Naive thymus-derived CD4-positive, alpha-beta T cell (primary cell): ENCODE measurements around the gene FADS6. TPM values are rescaled to one million over a fixed set of nuclear protein-coding genes. Genes with fewer than 3 reads are reported as not detected.

Experiments
- ATAC-seq: fragments of 150-1000 bp; cut with Tn5 transposase; 2 replicates; pipeline ENCODE4 v1.10.0; 2021; ENCODE audit warnings: mild to moderate bottlenecking, moderate library complexity
- CTCF ChIA-PET: fragments of 350-600 bp; sonication (Branson Sonifier 250); formaldehyde crosslinking; loops from one replicate; lab custom pipeline; 2021; ENCODE audit warnings: antibody characterized with exemption; lab: Charles Lee
- POLR2A ChIA-PET: fragments of 350-600 bp; sonication (Branson Sonifier 250); formaldehyde crosslinking; loops from one replicate; lab custom pipeline; 2021; ENCODE audit warnings: antibody characterized with exemption, inconsistent platforms; lab: Charles Lee
- DNase-seq, 9 donors: peaks; one replicate each; pipeline versions ENCODE4 v3.0.0 to v3.0.0-alpha.2; 2020 to 2022; ENCODE audit warnings: mixed read lengths in 1 of 9
- H3K27ac ChIP-seq: one replicate; pipeline ENCODE4 v1.7.0; 2013; ENCODE audit warnings: mild to moderate bottlenecking, low read depth, low read length, moderate library complexity
- H3K27me3 ChIP-seq, 2 donors: one replicate each; pipeline ENCODE4 v1.7.0; 2013; ENCODE audit warnings: low read length in 2 of 2, mild to moderate bottlenecking in 2 of 2, moderate library complexity in 2 of 2; ENCODE audit not compliant: control insufficient read depth in 2 of 2, insufficient read depth in 2 of 2
- H3K36me3 ChIP-seq, 3 experiments: 1 replicate in 2 of 3; 2 replicates in 1 of 3; pipeline ENCODE4 v1.7.0; 2013; ENCODE audit warnings: low read length in 3 of 3, mild to moderate bottlenecking in 3 of 3, moderate library complexity in 1 of 3; ENCODE audit not compliant: insufficient read depth in 3 of 3, control insufficient read depth in 2 of 3
- H3K4me1 ChIP-seq, 2 donors: one replicate each; pipeline ENCODE4 v1.7.0; 2013; ENCODE audit warnings: low read length in 2 of 2, mild to moderate bottlenecking in 2 of 2, moderate library complexity in 1 of 2; ENCODE audit not compliant: control insufficient read depth in 2 of 2, insufficient read depth in 2 of 2
- H3K4me3 ChIP-seq: 2 replicates; pipeline ENCODE4 v1.7.0; 2013; ENCODE audit warnings: mild to moderate bottlenecking, low read length
- H3K9me3 ChIP-seq, 3 experiments: 1 replicate in 2 of 3; 2 replicates in 1 of 3; pipeline ENCODE4 v1.7.0; 2013; ENCODE audit warnings: low read length in 3 of 3; ENCODE audit not compliant: control insufficient read depth in 2 of 3
- H3K27ac Mint-ChIP-seq, 9 donors: one replicate each; pipeline ENCODE4 v1.8.0; 2020 to 2022; ENCODE audit warnings: mixed read lengths in 9 of 9, mild to moderate bottlenecking in 8 of 9, moderate library complexity in 5 of 9, inconsistent platforms in 2 of 9
- H3K27me3 Mint-ChIP-seq, 5 donors: one replicate each; pipeline ENCODE4 v1.8.0; 2021 to 2022; ENCODE audit warnings: mixed read lengths in 5 of 5, mild to moderate bottlenecking in 1 of 5
- H3K36me3 Mint-ChIP-seq, 5 donors: one replicate each; pipeline ENCODE4 v1.8.0; 2020 to 2022; ENCODE audit warnings: mixed read lengths in 5 of 5, mild to moderate bottlenecking in 3 of 5, inconsistent platforms in 1 of 5
- H3K4me1 Mint-ChIP-seq, 7 donors: one replicate each; pipeline ENCODE4 v1.8.0; 2020 to 2022; ENCODE audit warnings: mixed read lengths in 7 of 7, mild to moderate bottlenecking in 3 of 7, inconsistent platforms in 1 of 7
- H3K4me3 Mint-ChIP-seq, 10 donors: one replicate each; pipeline ENCODE4 v1.8.0; 2020 to 2022; ENCODE audit warnings: mild to moderate bottlenecking in 10 of 10, mixed read lengths in 10 of 10, moderate library complexity in 6 of 10, inconsistent platforms in 2 of 10
- H3K9me3 Mint-ChIP-seq, 11 donors: one replicate each; pipeline ENCODE4 v1.8.0; 2020 to 2022; ENCODE audit warnings: mixed read lengths in 11 of 11, mild to moderate bottlenecking in 4 of 11, inconsistent platforms in 1 of 11, moderate library complexity in 1 of 11
- intact Hi-C, 2 donors: fragments of 100-400 bp; cut with micrococcal nuclease; formaldehyde crosslinking; loops; one replicate each; pipeline ENCODE4 v1.15.1; 2023
- polyA plus RNA-seq, 2 donors: library from polyadenylated mRNA; unstranded; fragments of 300-500 nt; fragmentation: Illumina TruSeq; gene quantifications; one replicate each; pipeline ENCODE4 v1.2.3, GENCODE V29; 2021
- total RNA-seq, 6 experiments: library from RNA in 5 of 6; stranded (reverse) in 5 of 6; gene quantifications; 1 replicate in 5 of 6; 2 replicates in 1 of 6; pipeline ENCODE4 v1.2.3 and lab custom pipeline; 2021 to 2026

Gene FADS6
- total and polyA plus RNA-seq, 7 experiments from 2014 or later, result 0.14 TPM; not detected in 6

DNA sequence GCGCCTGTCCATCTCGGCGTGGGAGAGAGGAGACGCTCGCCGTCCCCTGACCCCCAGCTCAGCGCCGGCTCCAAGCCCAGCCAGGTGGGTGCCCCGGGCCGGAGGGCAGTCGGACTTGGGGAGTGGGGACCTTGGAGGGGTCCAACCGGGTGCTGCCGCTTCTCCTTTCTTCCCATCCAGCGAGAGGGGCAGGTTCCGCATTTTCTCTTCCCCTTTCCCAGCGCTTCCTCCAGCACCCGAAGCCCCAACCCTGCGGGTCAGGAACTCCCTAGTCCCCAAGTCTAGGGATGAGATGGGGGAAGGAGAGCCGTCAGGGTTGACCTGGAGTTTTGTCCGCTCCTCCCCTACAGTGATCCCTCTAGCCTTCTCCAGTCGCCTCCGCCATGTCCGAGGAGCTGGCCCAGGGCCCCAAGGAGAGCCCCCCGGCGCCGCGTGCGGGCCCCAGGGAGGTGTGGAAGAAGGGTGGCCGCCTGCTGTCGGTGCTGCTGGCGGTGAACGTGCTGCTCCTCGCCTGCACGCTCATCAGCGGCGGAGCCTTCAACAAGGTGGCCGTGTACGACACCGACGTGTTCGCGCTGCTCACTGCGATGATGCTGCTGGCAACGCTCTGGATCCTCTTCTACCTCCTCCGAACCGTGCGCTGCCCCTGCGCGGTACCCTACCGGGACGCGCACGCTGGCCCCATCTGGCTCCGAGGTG lies 31.0 kb upstream of the FADS6 start, which contains the start of gene OTOP2:
TSS of gene OTOP2 (plus strand) at position 24 of the 699 bp plus-strand sequence. CDS start at position 384, 360 bp downstream.
- Histone ChIP-seq H3K27me3 (peaks cover 0 to 11% of the 10 kb centered on the region in 2 donors), H3K36me3 (no peaks in the 10 kb centered on the region), H3K27ac (no peak within 1 kb of the TSS), H3K9me3 (no peaks in the 10 kb centered on the region), H3K4me3 (no peak within 1 kb of the TSS), H3K4me1 (peaks cover 3 to 12% of the 10 kb centered on the region in 2 donors)
- H3K27ac Mint-ChIP-seq, result peak within 1 kb of the TSS in 1 of 9 donors; percentile 48
- peaks cover 0 to 3% (median 0%) of the 10 kb centered on the region in 5 donors for H3K36me3 Mint-ChIP-seq
- H3K9me3 Mint-ChIP-seq, result peaks cover 0 to 2% (median 0%) of the 10 kb centered on the region in 11 donors
- H3K27me3 Mint-ChIP-seq, result peaks cover 37 to 73% (median 44%) of the 10 kb centered on the region in 5 donors
- H3K4me1 Mint-ChIP-seq, result peaks cover 2 to 21% (median 6%) of the 10 kb centered on the region in 7 donors
- DNase-seq (peak in 3 of 9 donors; percentile 18 to 20 (median 18)), ATAC-seq (peak; percentile 38)
- ChIA-PET CTCF (interaction anchor here (0.5 to 2.5 kb wide), 7 partner anchors 9 to 278 kb away, joined by 3 to 11 read pairs (median 4); partner anchors contain the start of gene MRPL58), POLR2A (no interaction called here)
- intact Hi-C loops, result no loop called here
- peak within 1 kb of the TSS; percentile 35 to 76 (median 62) for H3K4me3 Mint-ChIP-seq

DNA sequence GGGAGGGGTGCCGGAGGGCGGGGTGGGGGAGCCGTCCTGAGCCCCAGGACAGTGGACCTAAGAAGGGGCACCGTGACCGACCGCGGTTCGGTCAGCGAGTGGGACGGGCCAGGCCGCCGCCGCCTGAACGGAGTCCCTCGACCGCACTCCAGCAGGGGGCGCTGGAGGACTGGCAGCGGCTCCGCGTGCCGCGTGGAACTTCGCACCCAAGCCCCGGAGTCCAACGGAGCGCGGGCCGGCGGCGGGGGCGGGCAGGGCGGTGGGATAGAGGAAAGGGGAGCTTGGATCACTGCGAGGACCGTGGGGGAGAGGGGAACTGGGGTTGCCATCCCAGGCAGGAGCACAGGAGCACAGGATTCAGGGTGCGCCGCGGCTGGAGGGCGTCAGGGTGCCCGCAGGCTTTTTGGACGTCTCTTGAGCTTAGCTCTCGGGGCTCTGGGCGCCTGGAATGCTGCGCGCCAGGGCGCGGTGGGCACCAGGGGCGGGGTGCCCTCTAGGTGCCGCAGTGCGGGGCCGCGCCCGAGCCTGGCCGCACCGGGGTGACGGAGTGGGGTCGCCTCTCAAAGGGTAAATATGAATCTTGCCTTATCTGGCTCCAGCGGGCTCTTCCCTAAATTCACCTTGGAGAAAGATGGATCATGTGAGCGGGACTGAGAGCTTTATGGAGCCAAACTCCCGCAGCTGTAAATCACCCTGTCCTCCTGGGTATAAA lies 30.3 kb upstream of the FADS6 start:
- Histone ChIP-seq H3K9me3 (no peaks in the 10 kb centered on the region), H3K36me3 (no peaks in the 10 kb centered on the region), H3K4me1 (peaks cover 3 to 12% of the 10 kb centered on the region in 2 donors), H3K27ac (no peak overlapping the region), H3K4me3 (no peak overlapping the region), H3K27me3 (peaks cover 0 to 11% of the 10 kb centered on the region in 2 donors)
- peak; percentile 85 for ATAC-seq
- Mint-ChIP-seq H3K9me3 (peaks cover 0 to 2% (median 0%) of the 10 kb centered on the region in 11 donors), H3K27me3 (peaks cover 34 to 74% (median 39%) of the 10 kb centered on the region in 5 donors), H3K27ac (peak overlapping the region in 1 of 9 donors; percentile 48), H3K36me3 (peaks cover 0 to 3% (median 0%) of the 10 kb centered on the region in 5 donors), H3K4me1 (peaks cover 2 to 21% (median 6%) of the 10 kb centered on the region in 7 donors), H3K4me3 (peak overlapping the region; percentile 23 to 76 (median 62))
- peak; percentile 50 to 85 (median 70) for DNase-seq
- ChIA-PET CTCF (interaction anchor here (0.5 to 2.5 kb wide), 7 partner anchors 9 to 278 kb away, joined by 3 to 11 read pairs (median 3); partner anchors contain the start of gene MRPL58), POLR2A (no interaction called here)
- intact Hi-C loops, result loop anchor here (1.0 kb wide), 1 partner anchor 35 kb away; no protein-coding TSS in a partner anchor

DNA sequence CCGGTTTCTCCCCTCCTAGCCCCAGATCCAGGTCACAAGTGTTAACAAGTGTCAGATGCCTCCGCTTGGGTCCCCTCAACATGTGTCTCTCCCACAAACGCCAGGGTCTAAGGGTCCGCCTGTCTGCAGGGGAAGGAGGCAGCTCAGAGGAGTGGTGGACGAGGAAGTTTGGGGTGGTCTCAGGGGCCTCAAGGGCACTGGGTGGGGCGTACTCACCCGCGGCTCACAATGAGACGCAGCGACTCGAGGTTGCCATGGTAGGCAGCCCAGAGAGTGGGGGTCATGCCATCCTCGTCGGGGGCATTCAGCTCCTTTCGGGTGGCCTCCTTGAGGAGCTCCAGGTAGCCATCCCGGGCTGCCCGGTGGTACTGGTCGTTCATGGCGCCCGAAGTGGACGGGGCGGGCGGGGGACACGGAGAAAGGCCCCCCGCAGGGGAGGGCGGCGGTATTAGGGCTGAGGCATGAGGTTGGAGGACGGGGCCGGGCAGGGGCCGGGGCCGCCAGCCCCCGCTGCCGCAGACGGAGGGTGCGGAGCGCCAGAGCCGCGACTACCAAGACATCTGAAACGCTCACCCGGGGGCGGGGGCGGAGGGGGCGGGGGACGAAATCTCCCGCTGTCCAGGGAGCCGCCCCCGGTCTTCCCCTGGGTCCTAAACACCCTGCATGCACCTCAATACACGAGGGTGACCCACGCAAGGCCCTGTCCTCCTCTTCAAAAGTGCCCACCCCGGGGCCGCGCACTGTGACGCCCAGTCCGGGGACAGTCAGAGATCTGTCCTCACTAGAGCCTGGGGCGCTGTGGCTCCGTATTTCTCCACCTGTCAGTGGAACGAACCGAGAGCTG lies 29.5 kb upstream of the FADS6 start, which contains the start of gene USH1G:
TSS of gene USH1G (minus strand) at position 562 of the 844 bp plus-strand sequence. CDS start at position 380, 182 bp downstream.
- H3K27ac ChIP-seq, result no peak within 1 kb of the TSS
- H3K4me3 ChIP-seq, result no peak within 1 kb of the TSS
- no peaks in the 10 kb centered on the region for H3K9me3 ChIP-seq
- peak within 1 kb of the TSS; percentile 23 to 76 (median 62) for H3K4me3 Mint-ChIP-seq
- H3K27me3 ChIP-seq, result peaks cover 0 to 11% of the 10 kb centered on the region in 2 donors
- H3K36me3 ChIP-seq, result no peaks in the 10 kb centered on the region
- H3K36me3 Mint-ChIP-seq, result peaks cover 0 to 3% (median 0%) of the 10 kb centered on the region in 5 donors
- ATAC-seq (peak; percentile 39), DNase-seq (peak in 1 of 9 donors; percentile 6)
- H3K9me3 Mint-ChIP-seq, result no peaks in the 10 kb centered on the region
- ChIA-PET POLR2A (no interaction called here), CTCF (interaction anchor here (1.1 to 1.7 kb wide), 2 partner anchors 35 to 279 kb away, joined by 3 to 11 read pairs; no protein-coding TSS in a partner anchor)
- H3K4me1 Mint-ChIP-seq, result peaks cover 2 to 21% (median 6%) of the 10 kb centered on the region in 7 donors
- peaks cover 3 to 12% of the 10 kb centered on the region in 2 donors for H3K4me1 ChIP-seq
- H3K27ac Mint-ChIP-seq, result peak within 1 kb of the TSS in 1 of 9 donors; percentile 48
- H3K27me3 Mint-ChIP-seq, result peaks cover 31 to 67% (median 40%) of the 10 kb centered on the region in 5 donors
- intact Hi-C loops, result loop anchor here (1.0 kb wide), 1 partner anchor 35 kb away; no protein-coding TSS in a partner anchor

DNA sequence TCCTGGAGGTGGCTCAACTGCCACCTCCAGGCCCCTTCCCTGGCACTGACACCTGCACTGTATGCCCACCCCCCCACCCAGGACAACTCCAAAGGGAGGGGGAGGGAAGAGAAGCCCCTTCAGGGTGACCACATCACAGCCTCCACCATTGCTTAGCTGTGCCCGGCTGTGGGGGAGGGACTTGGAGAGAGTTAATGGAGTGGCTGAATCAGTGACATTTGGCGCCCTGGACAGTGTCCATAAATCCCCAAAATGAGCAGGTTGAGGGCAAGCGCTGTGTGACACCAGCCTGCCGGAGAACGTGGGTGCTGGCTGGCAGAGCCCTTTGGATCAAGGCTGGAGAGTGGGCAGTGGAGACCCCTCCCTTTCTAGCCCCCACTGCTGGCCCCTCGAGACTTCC lies 28.7 kb upstream of the FADS6 start:
- H3K36me3 Mint-ChIP-seq, result peaks cover 0 to 3% (median 0%) of the 10 kb centered on the region in 5 donors

DNA sequence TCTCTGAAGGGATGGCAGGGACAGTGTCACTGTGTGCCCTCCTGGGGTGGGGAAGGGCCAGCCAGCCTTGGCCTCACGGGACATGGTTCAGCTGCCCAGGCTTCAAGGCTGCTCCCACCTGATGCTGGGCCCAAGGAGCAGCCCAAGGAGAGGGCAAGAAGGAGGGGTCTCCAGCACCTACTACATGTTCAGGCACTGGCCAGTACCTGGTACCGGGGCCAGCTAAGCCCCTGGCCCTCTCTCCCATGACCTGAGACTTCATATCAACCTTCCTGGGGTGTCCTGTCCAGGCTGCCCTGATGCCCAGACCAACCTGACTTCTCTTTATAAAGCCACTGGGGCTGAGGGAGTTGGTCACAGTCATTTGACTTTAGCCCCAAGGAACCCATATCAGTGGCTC lies 28.3 kb upstream of the FADS6 start:
- Mint-ChIP-seq H3K27me3 (peaks cover 31 to 58% (median 36%) of the 10 kb centered on the region in 5 donors), H3K9me3 (no peaks in the 10 kb centered on the region), H3K4me1 (peaks cover 2 to 21% (median 6%) of the 10 kb centered on the region in 7 donors), H3K4me3 (no peak overlapping the region), H3K27ac (no peak overlapping the region), H3K36me3 (peaks cover 0 to 3% (median 0%) of the 10 kb centered on the region in 5 donors)
- H3K9me3 ChIP-seq, result no peaks in the 10 kb centered on the region
- ATAC-seq (no peak), DNase-seq (no peak)
- H3K27me3 ChIP-seq, result peaks cover 0 to 11% of the 10 kb centered on the region in 2 donors
- H3K4me1 ChIP-seq, result peaks cover 3 to 12% of the 10 kb centered on the region in 2 donors
- H3K27ac ChIP-seq, result no peak overlapping the region
- POLR2A ChIA-PET, result no interaction called here
- H3K4me3 ChIP-seq, result no peak overlapping the region
- no peaks in the 10 kb centered on the region for H3K36me3 ChIP-seq
- CTCF ChIA-PET, result interaction anchor here (1.3 kb wide), 1 partner anchor 36 kb away, joined by 3 read pairs; no protein-coding TSS in a partner anchor
- intact Hi-C loops, result no loop called here

More for the DNA sequence above, 28.7 kb upstream of the FADS6 start:
- POLR2A ChIA-PET, result no interaction called here
- peaks cover 3 to 12% of the 10 kb centered on the region in 2 donors for H3K4me1 ChIP-seq
- H3K27ac Mint-ChIP-seq, result no peak overlapping the region
- no peak overlapping the region for H3K4me3 ChIP-seq
- peak overlapping the region in 5 of 10 donors; percentile 55 to 76 (median 62) for H3K4me3 Mint-ChIP-seq
- no peak for DNase-seq
- H3K9me3 Mint-ChIP-seq, result no peaks in the 10 kb centered on the region
- H3K27me3 ChIP-seq, result peaks cover 0 to 11% of the 10 kb centered on the region in 2 donors
- no peaks in the 10 kb centered on the region for H3K36me3 ChIP-seq
- no peaks in the 10 kb centered on the region for H3K9me3 ChIP-seq
- CTCF ChIA-PET, result interaction anchor here (1.1 to 1.3 kb wide), 2 partner anchors 36 to 279 kb away, joined by 3 read pairs; no protein-coding TSS in a partner anchor
- no peak overlapping the region for H3K27ac ChIP-seq
- intact Hi-C loops, result no loop called here
- ATAC-seq, result no peak
- H3K27me3 Mint-ChIP-seq, result peaks cover 30 to 62% (median 34%) of the 10 kb centered on the region in 5 donors
- peaks cover 2 to 21% (median 6%) of the 10 kb centered on the region in 7 donors for H3K4me1 Mint-ChIP-seq
